ENCODE results near the gene CCDC106.

DNA sequence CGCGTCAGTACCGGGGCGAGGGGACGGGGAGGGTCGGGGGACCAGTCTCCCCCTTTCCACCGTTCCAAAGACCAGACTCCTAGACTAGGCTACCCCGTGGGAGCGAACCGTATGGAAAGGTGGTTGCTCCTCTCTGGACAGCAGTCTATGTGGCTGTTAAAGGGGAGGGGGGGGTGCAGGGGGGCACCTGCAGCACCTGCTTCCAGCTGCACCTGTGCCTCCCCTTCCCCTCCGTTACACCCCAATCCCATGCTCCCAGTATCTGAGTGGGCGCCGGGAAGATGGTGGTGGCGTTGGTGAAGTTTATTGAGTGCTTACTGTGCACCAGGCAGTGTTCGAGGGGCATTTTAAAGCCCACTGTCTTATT, 47.4 kb upstream of the CCDC106 start:
- TF ChIP-seq, protein P1, sequence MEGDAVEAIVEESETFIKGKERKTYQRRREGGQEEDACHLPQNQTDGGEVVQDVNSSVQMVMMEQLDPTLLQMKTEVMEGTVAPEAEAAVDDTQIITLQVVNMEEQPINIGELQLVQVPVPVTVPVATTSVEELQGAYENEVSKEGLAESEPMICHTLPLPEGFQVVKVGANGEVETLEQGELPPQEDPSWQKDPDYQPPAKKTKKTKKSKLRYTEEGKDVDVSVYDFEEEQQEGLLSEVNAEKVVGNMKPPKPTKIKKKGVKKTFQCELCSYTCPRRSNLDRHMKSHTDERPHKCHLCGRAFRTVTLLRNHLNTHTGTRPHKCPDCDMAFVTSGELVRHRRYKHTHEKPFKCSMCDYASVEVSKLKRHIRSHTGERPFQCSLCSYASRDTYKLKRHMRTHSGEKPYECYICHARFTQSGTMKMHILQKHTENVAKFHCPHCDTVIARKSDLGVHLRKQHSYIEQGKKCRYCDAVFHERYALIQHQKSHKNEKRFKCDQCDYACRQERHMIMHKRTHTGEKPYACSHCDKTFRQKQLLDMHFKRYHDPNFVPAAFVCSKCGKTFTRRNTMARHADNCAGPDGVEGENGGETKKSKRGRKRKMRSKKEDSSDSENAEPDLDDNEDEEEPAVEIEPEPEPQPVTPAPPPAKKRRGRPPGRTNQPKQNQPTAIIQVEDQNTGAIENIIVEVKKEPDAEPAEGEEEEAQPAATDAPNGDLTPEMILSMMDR (IDR thresholded peaks at IDR 0.05; ENCODE audit: low read length) = no peak
- TF ChIP-seq EZH2 (IDR thresholded peaks at IDR 0.05; ENCODE audit: borderline replicate concordance, low read length) = no peak
